GM19328 (cell line): ENCODE data around the gene ZNF837.

ENCODE experiments used
- ATAC-seq: cut with Tn5 transposase; IDR thresholded peaks from one replicate; pipeline ENCODE4 v1.9.1; 2021; ENCODE audit warnings: mild to moderate bottlenecking, moderate library complexity; ENCODE audit not compliant: unreplicated experiment

ZNF837 gene

DNA sequence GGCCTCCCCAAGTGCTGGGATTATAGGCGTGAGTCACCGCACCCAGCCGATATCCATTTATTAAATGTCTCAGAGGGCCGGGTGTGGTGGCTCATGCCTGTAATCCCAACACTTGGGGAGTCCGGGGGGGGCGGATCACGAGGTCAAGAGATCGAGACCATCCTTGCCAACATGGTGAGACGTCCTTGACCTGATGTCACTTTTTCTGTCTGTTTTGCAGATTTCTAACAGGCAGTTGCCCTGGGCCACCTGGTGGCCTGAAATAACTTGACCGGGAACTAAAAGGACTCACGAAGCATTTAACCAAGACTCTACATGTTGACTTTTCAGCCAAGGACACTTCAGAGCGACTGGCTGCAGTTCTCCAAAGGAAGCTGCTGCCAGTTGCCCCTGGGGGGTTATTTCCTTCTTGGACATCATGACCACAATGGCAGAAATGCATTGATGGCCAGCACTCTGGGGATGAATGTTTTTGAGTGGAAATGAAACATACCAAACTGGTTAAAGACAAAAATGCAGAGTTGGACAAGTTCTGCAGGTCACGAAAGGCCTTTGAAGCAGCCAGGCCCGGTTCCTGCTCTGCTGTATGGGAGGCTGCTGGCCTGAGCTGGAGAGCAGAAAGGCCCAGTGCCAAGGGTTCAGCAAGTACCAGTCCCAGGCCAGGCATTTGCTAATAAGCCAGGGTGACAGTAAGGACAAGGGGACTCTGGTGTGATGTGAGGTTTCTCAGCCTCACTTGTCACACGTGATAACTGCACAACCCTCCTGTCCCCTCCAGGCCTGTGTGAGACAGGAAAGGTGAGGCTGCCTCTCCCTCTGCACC lies 8.3 kb downstream of the ZNF837 start:
- ATAC-seq: no peak

DNA sequence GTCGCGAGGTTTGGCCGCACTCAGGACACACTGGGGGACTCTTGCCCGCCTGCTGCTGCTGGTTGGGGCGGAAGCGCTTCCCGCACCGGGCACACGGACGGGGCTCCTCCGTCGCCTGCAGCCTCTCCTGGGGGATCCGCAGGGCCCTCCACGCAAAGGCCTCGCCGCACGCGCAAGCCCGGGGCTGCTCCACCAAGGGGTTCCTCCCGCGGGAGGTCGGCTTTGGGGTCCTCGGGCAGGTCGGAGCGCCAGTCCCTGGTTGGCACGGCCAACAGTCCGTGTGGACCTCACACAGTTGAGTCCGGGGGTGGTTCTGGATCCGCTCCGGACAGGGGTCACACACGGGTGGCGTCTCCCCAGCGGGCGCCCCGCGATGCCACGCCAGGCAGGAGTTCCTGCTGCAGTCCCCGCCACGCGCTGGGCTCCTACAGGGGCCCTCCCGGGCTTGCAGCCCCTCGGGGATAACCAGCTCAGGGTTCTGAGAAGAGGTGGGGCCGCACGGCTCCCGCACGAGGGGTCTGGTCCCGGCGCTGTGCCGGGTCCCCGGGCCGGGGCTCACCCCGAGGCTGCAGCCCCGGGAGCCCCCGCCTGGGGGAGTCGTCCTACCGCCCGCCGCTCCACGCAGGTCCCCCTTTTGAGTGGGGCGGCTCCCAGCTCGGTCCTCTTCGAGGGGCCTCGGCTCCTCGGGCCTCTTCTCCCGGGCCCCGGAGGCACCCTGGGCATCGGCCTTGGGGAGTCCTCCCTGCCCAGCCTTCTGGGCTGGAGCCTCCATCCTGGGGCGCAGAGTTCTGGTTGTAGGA lies 12.1 kb downstream of the ZNF837 start:
- no peak for ATAC-seq

DNA sequence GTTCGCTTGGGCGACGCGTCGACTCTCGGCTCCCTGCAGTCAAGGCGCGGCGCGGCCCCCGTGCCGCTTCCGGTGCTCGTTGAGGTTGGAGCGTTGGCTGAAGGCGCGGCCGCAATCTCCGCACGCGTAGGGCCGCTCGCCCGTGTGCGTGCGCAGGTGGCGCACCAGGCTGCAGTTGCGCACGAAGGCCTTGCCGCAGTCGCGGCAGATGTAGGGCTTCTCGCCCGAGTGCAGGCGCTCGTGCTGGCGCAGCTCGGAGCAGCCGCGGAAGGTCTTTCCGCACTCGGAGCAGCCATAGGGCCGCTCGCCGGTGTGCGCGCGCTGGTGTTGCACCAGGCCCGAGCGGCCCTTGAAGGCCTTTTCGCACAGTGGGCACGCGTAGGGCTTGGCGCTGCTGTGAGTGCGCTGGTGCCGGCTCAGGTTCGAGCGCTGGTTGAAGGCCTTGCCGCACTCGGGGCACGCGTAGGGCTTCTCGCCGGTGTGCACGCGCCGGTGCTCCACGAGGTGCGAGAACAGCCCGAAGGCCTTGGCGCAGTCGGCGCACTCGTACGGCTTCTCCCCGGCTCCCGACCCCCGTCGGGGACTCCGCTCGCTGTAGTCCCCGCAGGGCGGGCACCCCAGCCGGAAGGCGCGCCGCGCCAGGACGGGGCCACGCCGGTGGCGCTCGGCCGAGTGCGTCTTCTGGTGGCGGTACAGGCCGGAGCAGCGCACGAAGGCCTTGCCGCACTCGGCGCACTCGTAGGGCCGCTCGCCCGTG lies 13.0 kb downstream of the ZNF837 start:
- ATAC-seq: no peak

DNA sequence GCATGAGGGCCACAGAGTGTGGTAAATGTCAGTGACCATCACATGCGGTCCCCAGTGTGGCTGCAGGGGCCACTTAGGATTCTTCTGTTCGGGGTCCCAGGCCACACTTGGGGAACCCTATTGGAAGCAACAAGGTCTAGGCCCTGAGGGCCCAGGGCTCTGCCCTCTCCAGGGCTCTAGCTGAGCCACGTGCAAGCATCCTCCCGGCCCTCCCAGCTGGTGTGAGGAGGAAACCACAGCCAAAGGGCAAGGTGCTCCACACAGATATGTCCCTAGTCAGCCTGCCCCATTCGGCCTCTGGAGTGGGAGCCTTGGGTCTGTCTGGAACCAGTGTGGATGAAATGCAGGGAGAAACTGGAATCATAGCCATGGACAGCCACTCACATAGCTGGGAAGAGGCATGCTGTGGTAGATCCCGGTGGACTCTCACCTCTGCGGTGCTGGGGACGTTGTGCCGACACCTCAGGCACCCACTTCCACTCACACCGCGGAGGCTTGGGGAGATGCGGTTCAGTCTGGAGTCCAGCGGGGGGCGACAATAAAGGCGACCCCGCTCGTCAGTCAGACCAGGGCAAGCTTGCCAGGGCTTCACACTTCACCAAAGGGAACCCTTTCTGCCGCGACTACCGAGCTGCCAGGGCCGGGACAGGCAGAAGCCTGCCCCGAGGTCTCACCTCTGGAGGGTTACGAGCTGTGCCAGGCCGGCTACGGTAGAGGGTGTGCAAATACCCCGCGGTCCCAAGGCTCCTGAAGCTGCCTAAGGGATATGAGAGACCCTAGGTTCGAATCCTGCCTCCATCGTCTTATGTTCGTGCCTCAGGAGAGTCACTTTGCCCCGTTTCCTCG lies 14.0 kb downstream of the ZNF837 start:
- ATAC-seq: no peak

DNA sequence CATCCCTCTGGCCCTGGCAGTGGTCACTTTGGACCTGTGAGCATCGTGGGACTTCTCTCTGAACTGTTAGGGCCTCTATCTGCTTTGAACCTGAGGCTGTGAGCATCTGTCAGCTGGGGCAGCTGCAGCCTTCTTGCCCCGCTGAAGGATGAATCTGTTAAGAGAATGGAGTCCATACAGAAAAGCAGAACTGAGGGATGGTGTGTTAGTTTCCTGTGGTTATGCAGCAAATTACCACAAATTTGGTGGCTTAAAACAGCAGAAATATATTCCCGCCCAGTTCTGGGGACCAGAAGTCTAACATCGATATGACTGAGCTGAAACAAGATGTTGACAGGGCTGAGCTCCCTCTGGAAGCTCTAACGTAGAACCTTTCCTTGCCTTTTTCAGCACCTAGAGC lies 16.7 kb downstream of the ZNF837 start:
- ATAC-seq: no peak

DNA sequence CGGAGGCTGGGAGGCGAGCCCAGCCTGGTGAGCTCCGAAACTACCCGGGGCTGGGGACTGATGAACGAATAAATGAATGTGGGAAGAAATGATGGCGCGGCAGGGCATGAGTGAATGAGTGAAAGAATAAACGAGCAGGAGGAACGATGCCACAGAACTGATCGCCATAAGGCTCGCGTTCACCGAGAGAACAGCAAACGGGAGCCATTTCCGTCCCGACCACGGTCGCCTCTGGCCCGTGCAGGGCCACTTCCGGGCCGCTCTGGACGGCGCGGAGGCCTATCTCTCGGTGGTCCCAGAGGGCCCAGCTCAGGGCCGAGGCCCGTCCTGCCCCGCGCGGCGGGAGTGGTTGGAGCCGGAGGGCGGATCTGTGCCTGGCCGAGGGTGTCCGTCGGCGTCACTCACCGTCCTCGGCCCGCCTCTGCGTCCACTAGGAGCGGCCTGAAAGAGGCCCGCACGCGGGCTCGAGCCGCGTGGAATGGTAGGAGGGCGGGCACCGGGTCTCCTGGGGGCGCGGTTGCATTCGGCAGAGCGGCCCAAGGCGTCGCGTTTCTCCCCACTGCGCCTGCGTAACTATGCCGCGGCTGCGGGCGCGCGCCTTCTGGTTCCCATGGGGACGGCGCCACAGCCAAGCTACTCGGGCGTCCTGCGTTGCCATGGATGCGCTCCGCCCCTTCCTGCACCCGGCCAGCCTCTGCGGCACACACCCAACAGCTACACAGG lies 18.4 kb downstream of the ZNF837 start, which contains the start of gene ZNF497:
Gene ZNF497 (minus strand): TSS at position 480 of the 723 bp plus-strand sequence. CDS start 5,116 bp downstream, outside the sequence.
- peak; percentile 85 for ATAC-seq

DNA sequence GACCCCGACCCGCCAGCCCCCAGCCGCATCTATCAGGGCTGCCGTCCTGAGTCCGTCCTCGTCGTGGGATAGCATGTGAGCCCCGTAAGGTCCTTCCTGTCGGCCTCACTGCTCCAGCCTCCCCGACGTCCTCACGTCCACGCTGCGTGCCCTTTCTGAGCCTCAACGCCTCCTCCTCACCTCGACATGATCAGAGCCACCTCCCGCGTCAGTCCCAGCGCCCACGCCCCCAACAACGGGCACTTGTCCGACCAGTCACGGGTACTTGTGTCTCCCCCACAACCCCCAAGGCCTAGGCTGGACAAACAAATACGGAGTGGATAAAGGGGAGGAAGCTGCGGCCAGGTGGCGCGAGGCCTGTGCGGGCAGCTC lies 18.9 kb downstream of the ZNF837 start:
- ATAC-seq: no peak

DNA sequence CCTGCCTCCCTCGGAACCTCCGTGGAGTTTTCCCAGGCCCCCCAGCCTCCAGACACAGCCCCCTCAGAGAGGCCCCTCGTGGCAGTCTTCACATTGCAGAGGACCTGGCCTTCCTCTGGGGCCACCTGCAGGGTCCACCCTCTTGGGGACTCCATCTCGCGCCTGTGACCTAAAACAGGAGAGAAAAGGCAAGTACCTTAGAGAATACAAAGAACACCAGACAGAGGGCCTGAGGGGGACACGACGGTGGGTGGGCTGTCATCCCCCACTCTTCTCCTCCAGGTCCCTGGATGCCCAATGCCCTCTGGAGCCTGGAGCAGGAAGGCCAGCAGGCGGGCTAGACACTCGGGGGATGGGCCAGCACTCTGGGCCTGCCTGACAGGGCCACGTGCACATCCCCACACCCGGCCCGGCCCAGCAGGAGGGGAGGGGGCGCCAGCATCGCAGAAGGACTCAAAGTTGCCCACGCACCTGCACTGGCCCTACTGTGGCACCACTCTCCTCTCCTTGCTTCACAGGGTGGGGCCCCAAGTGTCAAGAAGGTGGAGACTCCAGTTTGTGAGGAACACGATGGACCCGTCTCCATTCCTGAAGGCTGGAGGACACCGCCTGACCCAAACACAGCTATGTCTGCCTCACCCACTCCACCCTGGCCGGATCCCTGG lies 23.2 kb downstream of the ZNF837 start:
- no peak for ATAC-seq

DNA sequence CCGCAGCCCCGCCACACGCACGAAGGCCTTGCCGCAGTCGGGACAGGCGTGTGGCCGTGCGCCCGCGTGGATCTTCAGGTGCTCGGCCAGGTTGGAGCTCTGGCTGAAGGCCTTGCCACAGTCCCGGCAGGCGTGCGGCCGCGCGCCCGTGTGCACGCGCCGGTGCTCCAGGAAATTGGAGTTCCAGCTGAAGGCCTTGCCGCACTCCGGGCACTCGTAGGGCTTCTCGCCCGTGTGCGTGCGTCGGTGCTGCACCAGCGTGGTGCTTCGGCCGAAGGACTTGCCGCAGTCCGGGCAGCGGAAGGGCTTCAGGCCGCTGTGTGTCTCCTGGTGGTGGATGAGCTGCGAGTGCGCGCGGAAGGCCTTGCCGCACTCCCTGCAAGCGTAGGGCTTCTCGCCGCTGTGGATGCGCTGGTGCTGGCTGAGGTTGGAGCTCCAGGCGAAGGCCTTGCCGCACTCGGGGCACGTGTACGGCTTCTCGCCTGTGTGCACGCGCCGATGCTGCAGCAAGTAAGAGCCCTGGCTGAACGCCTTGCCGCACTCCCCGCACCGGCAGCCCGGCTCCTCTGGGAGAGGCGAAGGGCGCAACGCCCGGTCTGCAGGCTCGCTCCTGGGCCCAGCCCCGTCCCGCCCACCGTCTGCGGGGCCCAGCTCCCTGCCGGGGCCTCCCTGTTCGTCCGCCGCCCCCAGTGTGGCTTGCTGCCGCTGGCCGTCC lies 23.9 kb downstream of the ZNF837 start:
- no peak for ATAC-seq

DNA sequence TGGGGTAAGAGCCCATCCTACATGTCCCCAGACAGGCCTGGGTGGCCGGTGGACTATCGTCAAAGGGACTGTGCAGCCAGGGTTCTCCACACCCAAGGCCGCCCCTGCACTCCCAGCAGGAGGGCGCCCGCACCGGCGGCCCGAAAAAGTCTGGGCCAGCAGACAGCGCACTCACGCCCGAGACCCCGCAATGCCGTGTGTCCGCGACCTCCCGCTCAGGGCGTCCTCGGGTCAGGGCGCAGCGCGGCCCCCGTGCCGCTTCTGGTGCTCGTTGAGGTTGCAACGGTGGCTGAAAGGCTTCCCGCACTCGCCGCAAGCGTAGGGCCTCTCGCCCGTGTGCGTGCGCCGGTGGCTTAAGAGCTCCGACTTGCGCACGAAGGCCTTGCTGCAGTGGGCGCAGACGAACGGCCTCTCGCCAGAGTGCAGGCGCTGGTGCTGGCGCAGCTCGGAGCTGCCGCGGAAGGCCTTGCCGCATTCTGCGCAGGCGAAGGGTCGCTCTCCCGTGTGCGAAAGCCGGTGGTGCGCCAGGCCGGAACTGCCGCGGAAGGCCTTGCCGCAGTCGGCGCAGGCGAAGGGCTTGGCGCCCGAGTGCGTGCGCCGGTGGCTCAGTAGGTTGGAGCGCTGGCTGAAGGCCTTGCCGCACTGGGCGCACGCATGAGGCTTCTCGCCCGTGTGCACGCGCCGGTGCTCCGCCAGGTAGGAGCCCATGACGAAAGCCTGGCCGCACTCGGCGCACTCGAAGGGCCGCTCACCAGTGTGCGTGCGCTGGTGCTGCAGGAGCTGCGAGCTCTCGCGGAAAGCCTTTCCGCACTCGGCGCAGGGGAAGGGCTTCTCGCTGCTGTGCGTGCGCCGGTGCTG lies 24.7 kb downstream of the ZNF837 start:
- no peak for ATAC-seq

DNA sequence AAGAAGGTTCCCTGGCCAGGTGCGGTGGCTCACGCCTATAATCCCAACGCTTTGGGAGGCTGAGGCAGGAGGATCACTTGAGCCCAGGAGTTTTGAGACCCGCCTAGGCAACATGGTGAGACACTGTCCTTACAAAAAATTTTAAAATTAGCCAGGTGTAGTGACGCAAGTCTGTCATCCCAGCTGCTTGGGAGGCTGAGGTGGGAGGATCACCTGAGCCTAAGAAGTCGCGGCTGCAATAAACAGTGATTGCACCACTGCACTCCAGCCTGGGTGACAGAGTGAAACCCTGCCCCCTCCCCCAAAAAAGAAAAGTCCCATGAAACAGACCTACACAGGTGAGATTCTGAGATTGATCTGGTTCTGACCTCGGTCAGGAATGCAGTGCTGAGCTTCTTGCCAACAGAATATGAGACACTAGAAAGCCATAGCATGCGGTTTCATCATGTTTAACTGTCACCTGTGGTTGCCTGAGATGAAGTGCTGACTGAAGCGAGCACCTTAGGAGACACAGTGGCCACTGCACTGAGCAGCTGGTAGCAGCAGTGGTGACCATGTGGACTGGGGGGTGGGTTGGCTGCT lies 25.5 kb downstream of the ZNF837 start:
- ATAC-seq: no peak

DNA sequence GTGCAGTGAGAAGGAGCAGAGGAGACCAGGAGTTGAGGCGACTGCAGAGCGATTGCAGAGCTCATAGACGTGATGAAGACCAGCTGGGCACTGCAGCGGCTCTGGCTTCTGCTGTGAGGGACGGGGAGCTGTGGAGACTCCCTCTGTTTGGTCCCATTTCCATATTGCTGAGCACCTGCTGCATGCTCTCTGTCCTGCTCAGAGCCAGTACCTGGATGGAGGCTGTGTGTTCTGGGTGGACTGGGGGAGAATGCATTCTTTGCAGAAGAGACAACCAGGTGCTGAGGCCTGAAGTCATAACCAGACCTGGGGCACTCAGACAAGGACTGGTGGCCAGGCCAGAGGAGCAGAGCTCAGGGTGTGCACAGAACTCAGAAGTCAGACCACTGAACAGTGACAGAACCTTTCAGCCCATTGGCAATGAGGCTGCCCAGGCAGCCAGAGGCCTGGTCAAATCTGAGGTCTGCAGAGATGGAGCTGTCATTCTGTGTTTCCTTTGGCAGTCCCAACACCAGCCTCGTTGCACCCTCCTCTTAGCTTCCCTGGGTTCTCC lies 26.3 kb downstream of the ZNF837 start:
- no peak for ATAC-seq

DNA sequence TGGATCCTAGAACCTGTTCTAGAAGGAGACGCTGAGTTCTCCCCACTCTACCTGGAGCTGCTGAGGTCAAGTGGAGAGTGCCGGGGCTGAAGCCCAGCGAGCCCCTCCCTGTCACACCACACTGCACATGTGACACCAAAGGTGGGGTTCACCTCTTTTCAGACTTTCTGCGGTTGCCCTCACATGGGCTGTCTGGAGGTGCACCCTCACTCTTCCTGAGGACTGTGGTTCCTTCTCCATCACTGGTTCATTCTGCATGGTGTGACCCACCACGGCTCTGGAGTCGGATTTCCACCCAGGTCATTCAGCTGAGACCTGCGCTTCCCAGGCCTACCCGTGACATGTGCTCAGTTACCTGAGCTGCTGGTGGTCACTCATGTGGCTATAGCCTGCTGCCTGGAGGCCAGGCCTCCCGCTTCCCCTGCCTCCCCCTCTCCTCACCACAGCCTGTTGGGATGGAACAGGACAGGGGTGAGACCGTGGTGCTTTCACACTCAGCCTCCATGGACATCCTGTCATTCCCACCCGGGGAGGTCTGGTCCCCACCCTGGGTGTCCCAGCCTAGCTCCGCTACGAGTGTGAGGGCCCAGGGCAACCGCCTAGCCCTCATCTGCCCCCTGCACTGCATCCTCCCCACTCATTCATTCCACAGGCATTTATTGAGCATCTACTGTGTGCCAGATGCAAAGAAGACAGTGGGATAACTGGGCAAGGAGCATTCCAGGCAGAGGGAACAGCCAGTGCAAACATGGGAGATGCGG lies 26.9 kb downstream of the ZNF837 start:
- ATAC-seq: no peak

DNA sequence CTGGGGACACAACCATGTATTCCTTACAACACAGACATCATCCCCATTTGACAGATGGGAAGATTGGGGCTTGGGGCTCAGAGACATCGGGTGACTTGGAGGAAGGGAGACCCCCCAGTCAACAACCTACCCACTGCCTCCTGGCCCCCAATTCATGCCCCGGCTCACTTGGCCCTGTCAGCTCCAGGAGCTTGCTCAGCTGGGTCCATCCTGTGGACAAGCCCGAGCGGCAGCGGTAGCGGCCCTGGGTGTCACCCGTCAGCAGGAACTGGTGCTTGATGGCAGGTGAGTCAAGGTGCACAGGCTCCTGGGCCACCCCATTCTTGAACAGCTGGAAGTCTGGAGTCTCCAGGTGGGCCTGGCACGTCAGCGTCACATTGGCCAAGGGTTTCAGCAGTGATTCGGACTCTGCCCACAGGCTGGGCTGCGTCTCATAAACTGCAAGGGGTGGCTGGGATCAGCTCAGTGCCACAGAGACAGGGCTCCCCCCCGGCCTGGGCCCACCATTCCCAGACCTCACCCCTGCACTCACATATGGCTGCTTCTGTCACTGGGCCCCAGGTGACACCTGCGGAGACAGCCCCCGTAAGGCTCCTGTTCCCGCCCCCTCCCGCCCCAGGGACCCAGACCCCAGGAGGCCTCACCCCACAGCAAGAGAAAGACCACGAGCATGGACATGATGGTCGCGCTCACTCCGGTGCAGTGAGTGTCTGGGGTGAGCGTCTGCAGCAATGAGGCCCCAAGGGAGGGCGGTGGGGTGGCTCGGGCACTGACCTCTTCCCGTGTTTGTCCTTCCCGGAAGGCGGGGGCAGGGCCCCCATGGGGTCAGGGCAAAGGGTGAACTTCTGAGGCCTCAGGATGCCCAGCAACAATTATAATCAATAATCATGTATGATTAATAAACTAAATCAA lies 27.8 kb downstream of the ZNF837 start, which contains the start of gene A1BG:
Gene A1BG (minus strand): TSS at position 733 of the 912 bp plus-strand sequence. CDS start 55 bp downstream, at position 678.
- ATAC-seq: no peak
